Thyroid gland (tissue), 4 donors: Measurements from ENCODE around the gene MAP3K5. TPM values are rescaled to one million over a fixed set of nuclear protein-coding genes. Genes with fewer than 3 reads are reported as not detected.

ENCODE experiments used
- DNase-seq, 2 donors: peaks; one replicate each; pipeline ENCODE4 v3.0.0-alpha.2; 2019
- H3K27ac ChIP-seq, 3 donors: fragments of 200-600 bp; sonication (generic); 1 replicate in 2 of 3; 2 replicates in 1 of 3; pipeline ENCODE4 v1.5.1; 2016 to 2019; ENCODE audit warnings: mild to moderate bottlenecking in 1 of 3, moderate library complexity in 1 of 3
- H3K27me3 ChIP-seq: fragments of 200-600 bp; sonication (generic); one replicate; pipeline ENCODE4 v1.5.1; 2019
- H3K36me3 ChIP-seq, 2 donors: fragments of 200-600 bp; sonication (generic); one replicate each; pipeline ENCODE4 v1.5.1; 2016 to 2019
- H3K4me1 ChIP-seq, 2 donors: fragments of 200-600 bp; sonication (generic); one replicate each; pipeline ENCODE4 v1.5.1; 2017 to 2019
- H3K4me3 ChIP-seq, 3 donors: fragments of 200-600 bp; sonication (generic); replicated peaks in 1 of 3; 1 replicate in 2 of 3; 2 replicates in 1 of 3; pipeline ENCODE4 v1.5.1; 2016; ENCODE audit warnings: mild to moderate bottlenecking in 1 of 3
- H3K9me3 ChIP-seq: fragments of 200-600 bp; sonication (generic); one replicate; pipeline ENCODE4 v1.5.1; 2017
- CTCF ChIP-seq, 6 experiments: fragments of 200-600 bp in 3 of 6; fragments of 450-650 bp in 3 of 6; sonication (generic) in 3 of 6; IDR thresholded peaks; one replicate each; pipeline ENCODE4 v1.5.1; 2016 to 2019; ENCODE audit warnings: antibody characterized with exemption in 6 of 6, mild to moderate bottlenecking in 2 of 6, inconsistent platforms in 1 of 6, moderate library complexity in 1 of 6
- POLR2A ChIP-seq, 2 donors: fragments of 450-650 bp; IDR thresholded peaks; one replicate each; pipeline ENCODE4 v1.6.1; 2017; ENCODE audit warnings: antibody characterized with exemption in 2 of 2, mild to moderate bottlenecking in 2 of 2, moderate library complexity in 1 of 2
- WGBS, 2 donors: methylation state at CpG; one replicate each; pipeline ENCODE4 v1.1.5; 2017; 5-methylcytosine and 5-hydroxymethylcytosine counted together
- intact Hi-C: fragments of 100-400 bp; cut with DNase I; formaldehyde crosslinking; loops from one replicate; pipeline ENCODE4 v1.15.1; 2023
- total RNA-seq, 4 donors: library from RNA; depleted of rRNA; stranded (reverse); fragments of >200 nt; gene quantifications; one replicate each; pipeline ENCODE4 v1.2.3, GENCODE V29; 2016

Gene MAP3K5
- total RNA-seq, 4 donors from 2014 or later = 28.1 to 68.0 (median 46.5) TPM

GRCh38 chr6:136769759-136770158, 22.5 kb downstream of the MAP3K5 start:
- no peak overlapping the region for H3K27ac ChIP-seq
- intact Hi-C loops = no loop called here
- WGBS, 2 donors = 60 to 78% methylated on average over 1 of the region's 1 CpG
- H3K4me3 ChIP-seq = no peak overlapping the region
- no peaks in the 10 kb centered on the region for H3K27me3 ChIP-seq
- TF ChIP-seq POLR2A (IDR thresholded peaks at IDR 0.05) (no peak), CTCF (IDR thresholded peaks at IDR 0.05) (no peak)
- no peaks in the 10 kb centered on the region for H3K9me3 ChIP-seq
- H3K4me1 ChIP-seq = peaks cover 55 to 62% of the 10 kb centered on the region in 2 donors
- no peaks in the 10 kb centered on the region for H3K36me3 ChIP-seq
- no peak for DNase-seq

- intact Hi-C loops = no loop called here
- 94 to 97% methylated on average over 2 of the region's 2 CpGs for WGBS, 2 donors
- Histone ChIP-seq H3K27me3 (no peaks in the 10 kb centered on the region), H3K4me3 (no peak overlapping the region), H3K27ac (no peak overlapping the region), H3K4me1 (peaks cover 49 to 59% of the 10 kb centered on the region in 2 donors), H3K9me3 (no peaks in the 10 kb centered on the region), H3K36me3 (no peaks in the 10 kb centered on the region)
- DNase-seq = no peak
- no peak for TF ChIP-seq CTCF (IDR thresholded peaks at IDR 0.05)
- no peak for TF ChIP-seq POLR2A (IDR thresholded peaks at IDR 0.05)
Observed at GRCh38 chr6:136769124-136769523, 23.2 kb downstream of the MAP3K5 start.

- TF ChIP-seq POLR2A (IDR thresholded peaks at IDR 0.05) = no peak
- TF ChIP-seq CTCF (IDR thresholded peaks at IDR 0.05) = no peak
- Histone ChIP-seq H3K4me1 (peaks cover 47 to 59% of the 10 kb centered on the region in 2 donors), H3K36me3 (no peaks in the 10 kb centered on the region), H3K27me3 (no peaks in the 10 kb centered on the region), H3K9me3 (no peaks in the 10 kb centered on the region), H3K4me3 (no peak overlapping the region), H3K27ac (no peak overlapping the region)
- intact Hi-C loops = no loop called here
- WGBS, 2 donors = 90 to 96% methylated on average over 6 of the region's 6 CpGs
- no peak for DNase-seq
Observed at GRCh38 chr6:136767570-136768309, 24.5 kb downstream of the MAP3K5 start.

GRCh38 chr6:136767103-136767502, 25.2 kb downstream of the MAP3K5 start:
- Histone ChIP-seq H3K4me3 (no peak overlapping the region), H3K4me1 (peaks cover 49 to 59% of the 10 kb centered on the region in 2 donors), H3K27me3 (no peaks in the 10 kb centered on the region), H3K9me3 (no peaks in the 10 kb centered on the region), H3K27ac (no peak overlapping the region), H3K36me3 (no peaks in the 10 kb centered on the region)
- intact Hi-C loops = no loop called here
- TF ChIP-seq CTCF (IDR thresholded peaks at IDR 0.05) (no peak), POLR2A (IDR thresholded peaks at IDR 0.05) (no peak)
- DNase-seq = no peak
- WGBS, 2 donors = 78 to 86% methylated on average over 2 of the region's 2 CpGs

- Histone ChIP-seq H3K27me3 (no peaks in the 10 kb centered on the region), H3K4me1 (peaks cover 51 to 60% of the 10 kb centered on the region in 2 donors), H3K36me3 (no peaks in the 10 kb centered on the region), H3K9me3 (no peaks in the 10 kb centered on the region), H3K27ac (no peak overlapping the region), H3K4me3 (no peak overlapping the region)
- TF ChIP-seq POLR2A (IDR thresholded peaks at IDR 0.05) (no peak), CTCF (IDR thresholded peaks at IDR 0.05) (no peak)
- DNase-seq = no peak
- intact Hi-C loops = no loop called here
- 87% methylated on average over 3 of the region's 3 CpGs for WGBS, 2 donors
Observed at GRCh38 chr6:136766274-136766673, 26.0 kb downstream of the MAP3K5 start.
